ENCODE measurements around the gene CANX. TPM values are rescaled to one million over a fixed set of nuclear protein-coding genes. Genes with fewer than 3 reads are reported as not detected.
"Not testable (repeated sequence)": the region's sequence is repeated elsewhere in the genome, so short reads cannot be mapped to it uniquely, and the experiment has no call there.

Gene CANX, protein sequence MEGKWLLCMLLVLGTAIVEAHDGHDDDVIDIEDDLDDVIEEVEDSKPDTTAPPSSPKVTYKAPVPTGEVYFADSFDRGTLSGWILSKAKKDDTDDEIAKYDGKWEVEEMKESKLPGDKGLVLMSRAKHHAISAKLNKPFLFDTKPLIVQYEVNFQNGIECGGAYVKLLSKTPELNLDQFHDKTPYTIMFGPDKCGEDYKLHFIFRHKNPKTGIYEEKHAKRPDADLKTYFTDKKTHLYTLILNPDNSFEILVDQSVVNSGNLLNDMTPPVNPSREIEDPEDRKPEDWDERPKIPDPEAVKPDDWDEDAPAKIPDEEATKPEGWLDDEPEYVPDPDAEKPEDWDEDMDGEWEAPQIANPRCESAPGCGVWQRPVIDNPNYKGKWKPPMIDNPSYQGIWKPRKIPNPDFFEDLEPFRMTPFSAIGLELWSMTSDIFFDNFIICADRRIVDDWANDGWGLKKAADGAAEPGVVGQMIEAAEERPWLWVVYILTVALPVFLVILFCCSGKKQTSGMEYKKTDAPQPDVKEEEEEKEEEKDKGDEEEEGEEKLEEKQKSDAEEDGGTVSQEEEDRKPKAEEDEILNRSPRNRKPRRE
- 100 to 1,000 TPM; 446 to 550 TPM for total RNA-seq
- long read RNA-seq, full-length matches to known transcripts, result 629 of 763 reads
- long read RNA-seq, partial matches to known transcripts, result 90 of 763 reads
- long read RNA-seq, other reads (novel, unspliced or antisense), result 44 of 763 reads

DNA sequence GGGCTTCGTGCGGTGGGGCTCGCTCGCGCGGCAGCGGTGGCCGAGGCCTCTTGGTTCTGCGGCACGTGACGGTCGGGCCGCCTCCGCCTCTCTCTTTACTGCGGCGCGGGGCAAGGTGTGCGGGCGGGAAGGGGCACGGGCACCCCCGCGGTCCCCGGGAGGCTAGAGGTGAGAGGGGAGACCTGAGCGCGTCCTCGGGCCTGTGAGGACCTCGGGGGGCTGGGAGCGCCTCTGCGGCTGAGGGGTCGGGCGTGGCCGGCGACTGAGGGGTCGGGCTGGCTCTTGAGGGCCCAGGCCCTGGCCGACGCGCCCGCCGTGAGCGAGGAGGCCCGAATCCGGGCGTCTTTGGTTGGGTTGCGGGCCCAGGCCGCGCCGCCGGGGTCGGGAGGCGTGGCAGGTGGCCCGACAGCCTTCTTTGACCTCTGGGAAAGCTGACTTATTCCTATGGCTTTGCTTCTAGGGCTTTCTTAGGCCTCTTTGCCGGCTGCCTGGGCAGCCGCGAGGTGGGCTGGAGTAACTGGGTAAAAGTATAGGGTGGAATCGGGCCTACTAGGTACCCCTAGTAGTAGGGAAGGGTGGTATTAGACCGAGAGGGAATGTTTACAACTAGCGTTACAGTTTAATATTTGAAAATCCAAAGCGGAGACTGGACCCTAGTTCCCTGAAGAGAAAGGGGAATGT, at the start of gene CANX:
Gene CANX, plus strand, starts transcription at position 33 of the 681 bp plus-strand sequence. CDS start 6,715 bp downstream, outside the sequence.
- DNase-seq, result no peak
- intact Hi-C loops (cut with DNase I), result loop anchor here in 1 of 2 donors (10.0 kb wide), 1 partner anchor 56 kb away; no protein-coding TSS in a partner anchor
- ATAC-seq, result peak; percentile 5 to 24

DNA sequence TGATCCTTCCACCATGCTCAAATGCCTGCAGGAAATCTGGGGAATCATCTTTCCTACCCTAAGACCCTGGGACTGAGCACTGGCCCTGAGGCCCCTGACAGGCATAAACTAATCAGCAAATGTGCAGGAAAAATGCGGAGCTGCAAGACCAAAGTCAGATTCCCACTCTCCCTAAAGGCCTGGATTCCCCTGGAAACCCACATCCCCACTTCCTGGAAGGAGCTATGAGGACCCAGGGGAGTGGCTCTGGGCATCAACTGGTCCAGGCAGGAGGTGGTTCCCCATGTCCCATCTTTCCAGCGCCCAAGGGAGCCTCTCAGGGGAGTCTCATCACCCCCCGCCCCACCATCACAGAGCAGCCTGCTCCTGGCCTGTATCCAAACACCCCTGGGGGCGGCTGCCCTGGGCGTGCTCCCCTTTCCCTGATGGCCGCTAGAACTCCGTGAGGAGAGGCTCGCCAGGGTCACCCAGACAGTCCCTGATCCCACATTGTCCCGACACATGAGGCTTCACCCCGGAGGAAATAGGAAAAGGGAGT, 49.5 kb upstream of the CANX start:
- ATAC-seq; DNase-seq; intact Hi-C loops (cut with DNase I): not testable (repeated sequence)

DNA sequence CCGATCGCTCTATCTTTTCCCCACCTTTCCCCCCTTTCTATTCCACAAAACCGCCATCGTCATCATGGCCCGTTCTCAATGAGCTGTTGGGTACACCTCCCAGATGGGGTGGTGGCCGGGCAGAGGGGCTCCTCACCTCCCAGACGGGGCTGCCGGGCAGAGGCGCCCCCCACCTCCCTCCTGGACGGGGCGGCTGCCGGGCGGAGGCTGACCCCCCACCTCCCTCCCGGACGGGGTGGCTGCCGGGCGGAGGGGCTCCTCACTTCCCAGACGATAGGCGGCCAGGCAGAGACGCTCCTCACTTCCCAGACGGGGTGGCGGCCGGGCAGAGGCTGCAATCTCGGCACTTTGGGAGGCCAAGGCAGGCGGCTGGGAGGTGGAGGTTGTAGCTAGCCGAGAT, 48.5 kb upstream of the CANX start:
- DNase-seq; intact Hi-C loops (cut with DNase I); ATAC-seq: not testable (repeated sequence)

DNA sequence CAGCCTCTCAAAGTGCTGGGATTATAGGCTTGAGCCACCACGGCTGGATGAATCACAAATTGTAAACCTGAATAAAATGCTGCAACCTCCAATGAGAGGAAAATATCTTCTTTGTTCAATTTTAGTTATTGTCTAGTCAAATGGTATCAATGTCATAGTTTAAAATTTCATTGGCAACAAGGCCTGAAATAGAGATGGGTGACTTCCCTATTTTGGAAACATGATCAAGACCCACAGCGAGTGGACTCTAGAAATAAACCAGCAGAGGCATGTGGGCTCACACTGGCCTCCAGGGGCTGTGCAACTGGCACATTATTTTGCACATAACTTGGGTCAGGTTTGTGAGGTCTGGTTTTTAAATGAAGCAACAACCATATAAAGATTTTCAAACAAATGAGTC, 45.6 kb upstream of the CANX start:
- ATAC-seq, result not testable (repeated sequence)

DNA sequence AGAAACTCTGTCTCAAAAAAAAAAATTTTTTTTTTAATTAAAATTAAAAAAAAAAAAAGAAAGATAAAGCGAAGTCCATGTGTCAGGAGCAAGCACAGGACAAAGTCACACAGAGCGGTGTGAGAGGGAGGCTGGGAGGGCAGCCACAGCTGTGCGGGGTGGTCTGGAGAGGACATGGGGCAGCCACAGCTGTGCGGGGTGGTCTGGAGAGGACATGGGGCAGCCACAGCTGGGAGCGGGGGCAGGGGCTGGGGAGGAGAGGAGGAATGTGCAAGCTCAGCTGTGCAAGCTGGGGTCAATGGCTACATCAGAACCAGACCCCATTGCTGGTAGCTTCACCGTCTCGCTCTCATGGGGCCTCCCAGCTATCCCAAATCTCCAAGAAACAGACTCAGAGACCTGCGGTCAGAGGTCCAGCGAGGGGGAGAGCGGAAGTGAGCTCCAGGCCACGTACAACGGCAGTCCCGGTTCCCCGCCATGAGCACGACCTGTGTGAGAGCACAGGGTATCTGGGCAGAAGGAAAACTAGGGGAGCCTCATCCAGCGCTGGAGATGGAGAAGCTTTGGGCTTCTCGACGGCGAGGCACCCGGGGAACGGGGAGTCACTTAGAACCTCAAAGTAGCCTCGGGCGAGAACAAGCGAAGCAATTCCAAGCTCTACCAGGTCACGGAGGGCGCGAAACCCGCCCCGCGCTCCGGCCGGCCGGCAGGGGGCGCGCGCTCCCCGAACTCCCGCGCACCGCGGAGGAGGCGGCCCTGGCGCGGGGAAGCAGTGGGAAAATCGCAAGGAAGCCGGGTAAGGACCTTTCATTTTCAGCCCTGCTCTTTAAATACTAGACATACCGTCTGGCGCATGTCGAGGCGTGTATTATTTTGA, 41.2 kb upstream of the CANX start:
- ATAC-seq, result peak; percentile 97
- DNase-seq; intact Hi-C loops (cut with DNase I): not testable (repeated sequence)

More for the DNA sequence above, 45.6 kb upstream of the CANX start:
- intact Hi-C loops (cut with DNase I); DNase-seq: not testable (repeated sequence)

DNA sequence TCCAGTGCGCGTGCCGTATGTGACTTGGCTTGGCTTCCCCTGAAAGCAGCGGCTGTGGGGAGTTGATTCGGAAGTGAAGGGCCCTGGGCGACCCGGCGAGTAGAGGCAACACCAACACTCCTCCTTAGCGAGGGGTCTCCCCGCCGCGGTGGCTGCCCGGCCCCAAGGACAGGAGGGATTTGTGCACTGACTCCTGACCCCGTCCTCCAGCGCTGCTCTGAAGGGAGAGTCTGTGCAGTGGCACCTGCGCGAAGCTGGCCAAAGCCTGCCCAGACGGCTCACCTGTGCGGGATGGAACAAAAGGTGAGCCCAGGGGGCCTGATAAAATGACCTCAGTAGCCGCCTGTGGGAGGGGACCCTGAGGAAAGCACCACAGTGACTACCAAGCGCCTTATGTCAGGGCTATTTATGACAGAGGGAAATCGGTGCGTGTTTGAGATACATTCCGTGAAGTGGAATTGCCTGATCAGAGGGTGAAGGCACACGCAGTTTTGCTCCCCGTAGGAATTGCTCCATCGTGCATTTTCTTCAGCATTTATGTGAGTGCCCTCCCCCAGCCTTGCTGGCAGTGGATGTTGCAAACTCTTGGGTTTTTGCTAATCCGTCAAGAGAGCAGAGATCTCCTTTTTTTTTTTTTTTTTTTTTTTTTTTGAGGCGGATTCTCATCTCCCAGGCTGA, 40.4 kb upstream of the CANX start:
- intact Hi-C loops (cut with DNase I); DNase-seq: not testable (repeated sequence)
- ATAC-seq, result peak; percentile 39 to 48

DNA sequence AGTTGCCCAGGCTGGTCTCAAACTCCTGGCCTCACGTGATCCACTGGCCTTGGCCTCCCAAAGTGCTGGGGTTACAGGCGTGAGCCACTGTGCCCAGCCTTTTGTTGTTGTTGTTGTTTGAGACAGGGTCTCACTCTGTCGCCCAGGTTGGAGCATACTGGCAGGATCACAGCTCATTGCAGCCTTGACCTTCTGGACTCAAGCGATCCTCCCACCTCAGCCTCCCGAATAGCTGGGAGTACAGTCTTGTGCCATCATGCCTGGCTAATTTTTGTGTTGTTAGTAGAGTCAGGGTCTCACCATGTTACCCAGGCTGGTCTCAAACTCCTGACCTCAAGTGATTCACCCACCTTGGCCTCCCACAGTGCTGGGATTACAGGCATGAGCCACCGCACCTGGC, 37.1 kb upstream of the CANX start:
- ATAC-seq; intact Hi-C loops (cut with DNase I); DNase-seq: not testable (repeated sequence)

DNA sequence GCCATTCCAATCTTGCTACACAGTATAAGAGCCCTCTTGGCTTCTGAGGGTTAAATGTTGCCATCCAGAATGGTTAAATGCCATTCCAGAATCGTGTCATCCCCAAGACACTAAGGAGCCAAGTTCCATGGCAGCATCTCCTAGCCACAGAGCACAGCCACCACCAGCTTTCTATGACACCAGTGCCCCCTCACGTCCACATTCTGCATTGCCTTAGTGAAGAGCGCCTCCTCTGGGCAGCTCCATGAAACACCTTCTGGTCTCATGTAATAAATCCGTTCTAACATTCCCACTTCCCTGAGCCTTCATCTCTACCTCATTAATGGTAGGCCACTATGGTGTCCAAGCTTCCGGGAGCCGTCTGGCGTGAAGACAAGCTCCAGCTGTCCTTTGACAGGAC, 30.4 kb upstream of the CANX start:
- ATAC-seq (peak in 1 of 2 donors; percentile 31), DNase-seq (no peak)
- intact Hi-C loops (cut with DNase I), result no loop called here

- DNase-seq (peak; percentile 98), ATAC-seq (peak; percentile 97 to 98)
- intact Hi-C loops (cut with DNase I), result loop anchor here in 1 of 2 donors (5.0 kb wide), 1 partner anchor 119 kb away; no protein-coding TSS in a partner anchor
Observed at GRCh38 chr5:179678223-179679013, 20.3 kb upstream of the CANX start.

GRCh38 chr5:179679014-179679674, 19.6 kb upstream of the CANX start:
- peak; percentile 60 to 68 for ATAC-seq
- peak; percentile 86 for DNase-seq
- intact Hi-C loops (cut with DNase I), result loop anchor here in 1 of 2 donors (5.0 kb wide), 1 partner anchor 118 kb away; no protein-coding TSS in a partner anchor

GRCh38 chr5:179680014-179680779, 18.6 kb upstream of the CANX start:
- intact Hi-C loops (cut with DNase I), result no loop called here
- DNase-seq (no peak), ATAC-seq (no peak)

DNA sequence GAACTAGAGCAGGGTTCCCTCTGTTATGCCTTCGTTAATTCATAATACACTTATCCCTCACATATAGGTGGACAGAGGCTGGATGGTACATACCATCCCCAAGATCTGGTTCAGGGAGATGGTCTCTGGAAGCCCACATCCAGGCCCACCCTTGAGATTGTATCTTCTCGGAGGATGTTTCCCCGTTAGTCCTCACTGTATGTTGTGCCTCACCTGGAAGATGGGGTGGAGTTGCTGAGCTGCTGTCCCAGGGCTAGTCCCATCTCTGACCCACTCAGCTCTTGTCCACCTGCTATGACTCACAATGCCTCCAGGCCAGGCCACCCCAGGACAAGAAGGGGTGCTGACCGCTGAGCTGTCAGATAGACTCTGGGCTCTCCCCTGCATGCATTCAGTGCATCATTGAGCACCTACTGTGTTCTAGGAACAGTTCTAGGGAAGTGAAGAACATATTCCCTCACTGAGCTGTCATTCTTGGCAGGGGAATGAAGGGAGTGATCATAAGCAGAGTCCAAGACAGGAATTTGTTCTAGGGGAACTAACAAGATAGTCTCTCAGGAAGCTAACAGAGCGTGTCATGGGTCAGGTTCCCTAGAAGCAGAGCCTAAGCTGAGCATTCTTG, 17.9 kb upstream of the CANX start, which contains the start of gene CBY3:
Gene CBY3, minus strand, starts transcription at position 255 of the 622 bp plus-strand sequence. Its CDS starts 116 bp downstream, at position 139.
- DNase-seq, result no peak
- no peak for ATAC-seq
- intact Hi-C loops (cut with DNase I), result no loop called here

- DNase-seq; ATAC-seq; intact Hi-C loops (cut with DNase I): not testable (repeated sequence)
Observed at GRCh38 chr5:179689212-179689611, 9.6 kb upstream of the CANX start.

GRCh38 chr5:179694561-179694960, 4.2 kb upstream of the CANX start:
- no peak for DNase-seq
- ATAC-seq, result no peak

DNA sequence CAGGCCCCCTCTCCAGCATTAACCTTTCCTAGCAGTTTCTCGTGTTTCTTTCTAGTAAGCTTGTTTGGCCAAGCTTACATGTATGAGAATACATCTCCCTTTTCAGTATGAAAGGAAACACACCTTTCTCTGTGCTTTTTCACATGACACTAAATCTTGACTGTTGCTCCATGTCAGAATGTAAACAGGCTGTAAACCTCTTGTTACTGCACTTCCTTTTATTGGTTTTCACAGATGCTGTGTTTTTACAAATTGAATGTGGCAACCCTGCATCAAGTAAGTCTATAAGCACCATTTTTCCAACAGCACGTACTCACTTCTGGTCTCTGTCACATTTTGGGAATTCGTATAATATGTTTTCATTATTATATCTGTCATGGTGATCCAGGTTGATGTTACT, 2.2 kb upstream of the CANX start:
- ATAC-seq (no peak), DNase-seq (no peak)
- intact Hi-C loops (cut with DNase I), result loop anchor here in 1 of 2 donors (10.0 kb wide), 1 partner anchor 58 kb away; no protein-coding TSS in a partner anchor

More at GRCh38 chr5:179694561-179694960, 4.2 kb upstream of the CANX start:
- intact Hi-C loops (cut with DNase I), result loop anchor here in 1 of 2 donors (10.0 kb wide), 1 partner anchor 60 kb away; no protein-coding TSS in a partner anchor
